NCI-H1417 treated with DMSO at 0.1 percent for 48 hours (cell line): ENCODE data around the gene CHST9.
A peak's percentile ranks its signal among the peaks of the same experiment; 100 is the strongest.
"Not testable (repeated sequence)": the region's sequence is repeated elsewhere in the genome, so short reads cannot be mapped to it uniquely, and the experiment has no call there.

Experiments
- DNase-seq: peaks from one replicate; lab custom pipeline; 2025; lab: John Stamatoyannopoulos, UW

Gene CHST9

GRCh38 chr18:27185025-27185763 lies at the start of gene CHST9:
Gene CHST9 (minus strand): TSS chr18:27185308. CDS start chr18:27142809, 42,499 bp downstream.
- DNase-seq = peak; percentile 47

GRCh38 chr18:27232355-27232754 lies 47.2 kb upstream of the CHST9 start:
- not testable (repeated sequence) for DNase-seq

GRCh38 chr18:27231671-27232070 lies 46.6 kb upstream of the CHST9 start:
- not testable (repeated sequence) for DNase-seq

GRCh38 chr18:27231221-27231620 lies 46.1 kb upstream of the CHST9 start:
- DNase-seq = not testable (repeated sequence)

- no peak for DNase-seq
Observed at GRCh38 chr18:27227721-27228120, 42.6 kb upstream of the CHST9 start.

GRCh38 chr18:27226556-27227075 lies 41.5 kb upstream of the CHST9 start:
- no peak for DNase-seq

- DNase-seq = no peak
Observed at GRCh38 chr18:27225947-27226481, 40.9 kb upstream of the CHST9 start.

DNA sequence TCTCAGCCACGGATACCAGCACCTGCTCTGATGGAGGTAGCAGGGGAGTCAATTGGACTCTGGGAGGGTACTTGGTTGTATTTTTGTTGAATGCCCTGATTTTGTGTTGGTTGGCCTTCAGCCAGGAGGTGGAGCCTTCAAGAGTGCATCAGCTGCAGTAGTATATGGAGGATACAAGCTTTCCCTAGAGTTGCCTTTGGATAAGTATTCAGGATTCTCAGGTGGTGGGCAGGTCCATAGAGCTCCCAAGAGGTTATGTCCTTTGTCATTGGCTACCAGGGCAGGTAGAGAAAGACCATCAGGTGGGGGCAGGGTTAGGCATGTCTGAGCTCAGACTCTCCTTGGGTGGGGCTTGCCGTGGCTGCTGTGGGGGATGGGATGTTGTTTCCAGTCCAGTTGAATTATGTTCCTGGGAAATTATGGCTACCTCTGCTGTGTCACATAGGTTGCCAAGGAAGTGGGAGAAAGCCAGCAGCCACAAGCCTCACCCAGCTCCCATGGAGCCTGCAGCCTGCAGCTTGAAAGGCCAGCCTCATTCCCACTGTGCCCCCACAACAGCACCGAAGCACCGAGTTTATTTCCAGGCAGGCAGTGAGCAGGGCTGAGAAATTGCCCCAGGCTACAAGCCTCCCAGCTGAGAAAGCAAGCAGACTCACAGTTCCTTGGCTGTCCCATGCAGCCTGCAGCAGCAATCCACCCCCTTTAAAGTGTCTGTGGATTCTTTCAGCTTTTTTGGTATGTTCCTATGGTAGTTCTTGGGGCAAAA lies 38.6 kb upstream of the CHST9 start:
- peak; percentile 3 for DNase-seq

DNA sequence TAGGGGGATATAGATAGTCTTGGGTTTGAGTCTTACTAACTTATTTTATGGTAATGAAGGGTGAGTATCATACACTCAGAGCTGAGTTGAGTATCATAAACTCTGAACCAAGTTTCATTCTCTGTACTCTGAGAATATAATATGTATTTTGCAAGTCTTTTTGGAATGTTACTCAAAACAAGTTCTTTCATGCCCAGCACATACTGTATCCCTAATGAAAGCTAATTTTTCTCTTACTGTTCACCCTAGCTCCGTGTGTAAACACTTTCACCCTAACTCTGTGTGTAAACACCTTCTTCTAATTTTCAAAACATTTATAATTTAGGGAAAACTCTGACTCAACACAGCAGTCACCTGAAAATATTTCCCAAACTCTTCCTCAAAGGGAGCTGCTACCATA lies 29.7 kb upstream of the CHST9 start:
- no peak for DNase-seq

GRCh38 chr18:27213123-27213717 lies 28.1 kb upstream of the CHST9 start:
- no peak for DNase-seq

DNA sequence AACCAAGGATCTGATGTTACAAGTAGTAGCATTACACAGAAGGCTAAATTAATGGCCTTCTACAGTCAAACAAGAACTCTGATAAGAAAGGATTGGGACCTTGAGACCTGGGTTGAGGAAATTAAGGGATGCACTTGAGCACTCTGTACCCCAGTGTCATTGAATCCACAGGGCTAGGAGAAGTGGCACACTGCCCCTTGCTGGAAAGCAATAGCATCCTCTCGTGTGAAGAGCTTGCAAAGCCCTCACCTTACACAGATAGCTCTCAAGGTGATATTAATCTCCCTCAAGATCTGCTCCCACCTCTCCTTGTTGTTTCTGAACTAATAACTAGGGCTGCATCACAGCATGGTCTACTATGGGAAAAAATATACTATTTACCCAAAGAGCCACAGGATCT lies 26.5 kb upstream of the CHST9 start:
- no peak for DNase-seq

GRCh38 chr18:27206411-27206810 lies 21.3 kb upstream of the CHST9 start:
- DNase-seq = no peak

GRCh38 chr18:27202741-27203140 lies 17.6 kb upstream of the CHST9 start:
- no peak for DNase-seq

GRCh38 chr18:27198036-27198435 lies 12.9 kb upstream of the CHST9 start:
- DNase-seq = no peak

GRCh38 chr18:27188309-27188708 lies 3.2 kb upstream of the CHST9 start:
- DNase-seq = no peak

- DNase-seq = no peak
Observed at GRCh38 chr18:27185897-27186296, 789 bp upstream of the CHST9 start.

DNA sequence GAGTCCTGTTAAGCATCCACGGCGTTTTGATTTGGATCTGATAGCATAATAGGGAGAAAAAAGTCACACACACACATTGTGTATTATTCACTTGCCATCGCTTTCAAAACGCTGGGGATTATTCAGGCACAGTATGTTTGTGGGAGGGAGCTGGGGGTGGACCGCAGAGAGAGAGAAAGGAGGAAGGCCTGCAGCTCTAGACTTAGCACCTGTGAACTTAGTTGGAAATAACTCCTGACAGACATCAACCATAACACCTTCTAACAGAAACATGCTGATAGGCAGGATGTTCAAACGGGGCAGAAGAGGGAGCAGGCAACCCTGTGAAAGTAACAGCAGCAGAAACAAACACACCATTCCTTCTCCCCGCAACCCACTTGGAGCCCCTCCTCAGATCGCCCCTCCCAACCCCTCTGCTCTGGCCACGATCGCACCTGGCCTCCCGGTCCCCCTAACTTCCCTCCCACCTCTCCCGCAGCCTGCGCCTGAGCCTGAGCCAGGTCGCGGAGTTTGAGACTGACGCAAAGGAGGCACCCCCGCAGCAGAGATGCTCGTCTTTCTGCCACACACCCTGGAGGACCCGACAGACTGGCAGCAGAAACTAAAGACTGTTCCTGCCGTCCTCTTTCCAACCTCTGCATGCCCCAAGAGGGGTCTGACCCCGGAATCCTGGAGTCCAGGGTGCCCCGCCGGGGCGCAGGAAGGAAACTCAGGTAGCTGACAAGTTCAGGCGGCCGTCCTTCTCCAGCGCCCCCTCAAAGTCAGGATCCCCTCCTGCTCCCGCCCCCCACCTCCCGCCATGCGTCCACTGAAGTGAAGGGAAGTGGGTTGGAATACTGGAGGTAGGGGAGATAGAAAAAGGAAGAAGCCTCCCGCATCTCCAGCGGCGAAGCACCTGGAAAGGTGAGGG lies 738 bp downstream of the CHST9 start:
- no peak for DNase-seq

DNA sequence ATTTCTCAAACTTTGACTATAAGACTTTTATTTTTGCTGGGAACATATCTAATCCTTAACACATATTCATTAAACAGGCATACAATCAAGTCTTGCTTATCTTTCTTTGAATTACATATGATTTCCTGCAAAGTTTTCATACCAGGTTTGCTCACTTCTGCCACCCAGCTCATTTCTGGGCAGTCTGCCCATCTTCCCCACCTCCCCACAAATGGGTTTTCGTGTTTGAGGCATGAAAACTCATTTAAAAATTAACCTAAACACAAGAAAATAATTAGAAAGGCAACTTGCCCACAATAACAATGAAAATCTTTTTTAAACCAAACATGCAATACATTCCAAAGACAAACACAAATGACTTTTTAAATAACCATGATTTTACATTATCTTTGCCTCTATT lies 3.4 kb downstream of the CHST9 start:
- no peak for DNase-seq

DNA sequence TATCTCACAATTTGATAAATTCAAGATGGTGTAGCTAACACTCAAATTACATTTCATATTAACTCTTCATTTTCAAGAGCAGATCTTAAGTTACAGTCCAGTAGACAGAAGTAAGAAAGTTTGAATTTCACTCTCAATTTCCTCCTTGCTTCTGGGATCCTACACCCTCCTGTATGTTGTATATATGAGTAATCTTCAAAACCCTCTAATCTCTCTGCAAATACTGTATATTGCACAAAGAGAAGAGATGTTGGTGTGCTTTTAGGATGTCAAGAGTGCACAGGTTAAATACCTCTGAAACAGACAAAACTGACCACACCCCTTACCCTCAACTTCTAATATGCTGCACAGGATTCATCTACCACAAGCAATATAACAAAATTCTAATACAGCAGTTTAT lies 6.7 kb downstream of the CHST9 start:
- no peak for DNase-seq

GRCh38 chr18:27175914-27176313 lies 9.2 kb downstream of the CHST9 start:
- no peak for DNase-seq

DNA sequence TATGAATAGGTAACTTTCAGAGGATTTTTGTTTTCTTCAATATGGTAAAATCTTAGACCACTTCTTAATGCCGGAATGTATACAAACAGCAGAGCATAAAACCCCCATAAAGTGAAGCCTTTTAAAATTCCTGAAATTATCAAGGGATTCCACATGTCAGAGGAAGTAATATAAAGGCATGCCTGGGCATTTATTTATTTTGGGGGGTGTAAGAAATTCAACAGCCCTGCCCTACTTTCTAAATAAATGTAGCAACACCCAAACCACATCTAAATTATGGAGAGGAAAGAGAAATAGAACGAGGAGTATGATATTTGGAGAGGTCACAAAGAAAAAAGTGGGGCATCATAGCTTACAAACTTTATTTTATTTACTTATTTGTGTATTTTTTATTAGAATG lies 9.9 kb downstream of the CHST9 start:
- no peak for DNase-seq
